ENCODE measurements around the gene MRPL32. TPM values are rescaled to one million over a fixed set of nuclear protein-coding genes. Genes with fewer than 3 reads are reported as not detected.

Gene MRPL32
- total and polyA plus RNA-seq, 2 of the 13 experiments (the other 11 are each of a cell fraction or from before 2014, with no cell fraction given) = 39.0 to 81.2 TPM

DNA sequence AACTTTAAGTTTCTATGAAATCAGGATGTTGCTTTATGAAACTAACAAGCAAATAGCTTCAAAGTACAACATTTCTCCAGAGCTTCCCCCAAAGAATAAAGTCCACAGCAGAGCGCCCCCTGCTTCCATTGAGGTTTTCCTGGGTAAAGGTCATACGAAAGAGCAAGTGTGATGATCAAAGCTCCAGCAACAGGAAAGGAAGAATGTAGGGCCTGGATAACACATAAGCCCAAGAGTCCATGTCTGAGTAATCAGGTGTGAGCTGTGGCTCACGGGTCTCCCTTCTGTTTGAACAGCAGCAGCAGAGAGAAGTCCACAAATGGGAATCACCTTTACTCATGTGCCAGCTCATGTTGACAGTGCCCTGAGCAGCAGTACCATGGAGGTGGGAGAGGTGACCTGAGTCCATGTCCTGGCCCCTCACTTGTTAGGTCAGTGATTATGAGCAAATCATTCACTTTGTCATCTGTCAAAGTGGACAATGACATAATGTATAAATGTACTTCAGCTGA is 50.5 kb downstream of the MRPL32 start (continued):
- TF ChIP-seq ZNF572 (CRISPR knock-in tag; IDR thresholded peaks at IDR 0.05) (no peak), FOSL1 (CRISPR knock-in tag; IDR thresholded peaks at IDR 0.05; ENCODE audit: borderline replicate concordance) (peak; percentile 27; the same call in 1 of the 2 replicates), ZNF530 (CRISPR knock-in tag; IDR thresholded peaks at IDR 0.05; ENCODE audit: low read depth) (no peak), SETDB1 (CRISPR knock-in tag; IDR thresholded peaks at IDR 0.05; ENCODE audit: borderline replicate concordance) (no peak), ONECUT2 (CRISPR knock-in tag; IDR thresholded peaks at IDR 0.05) (no peak), HDAC1 (CRISPR knock-in tag; IDR thresholded peaks at IDR 0.05) (peak; percentile 34; the same call in 1 of the 2 replicates), ZFP1 (CRISPR knock-in tag; IDR thresholded peaks at IDR 0.05) (no peak), ZNF749 (CRISPR knock-in tag; IDR thresholded peaks at IDR 0.05; ENCODE audit: borderline replicate concordance) (no peak), HDAC2 (CRISPR knock-in tag; IDR thresholded peaks at IDR 0.05) (peak; percentile 45; the same call in 1 of the 2 replicates), ZNF496 (CRISPR knock-in tag; IDR thresholded peaks at IDR 0.05; ENCODE audit: insufficient replicate concordance) (no peak), ZFP62 (CRISPR knock-in tag; IDR thresholded peaks at IDR 0.05) (no peak), HMG20B (CRISPR knock-in tag; conservative IDR thresholded peaks at IDR 0.05) (no peak), ZBTB1 (CRISPR knock-in tag; IDR thresholded peaks at IDR 0.05; ENCODE audit: borderline replicate concordance) (no peak), SALL1 (CRISPR knock-in tag; IDR thresholded peaks at IDR 0.05) (peak; percentile 96), ARHGAP35 (CRISPR knock-in tag; IDR thresholded peaks at IDR 0.05; ENCODE audit: borderline replicate concordance) (no peak), ZNF124 (CRISPR knock-in tag; IDR thresholded peaks at IDR 0.05) (no peak), ZNF335 (CRISPR knock-in tag; IDR thresholded peaks at IDR 0.05) (no peak)
- TF ChIP-seq, protein P1, sequence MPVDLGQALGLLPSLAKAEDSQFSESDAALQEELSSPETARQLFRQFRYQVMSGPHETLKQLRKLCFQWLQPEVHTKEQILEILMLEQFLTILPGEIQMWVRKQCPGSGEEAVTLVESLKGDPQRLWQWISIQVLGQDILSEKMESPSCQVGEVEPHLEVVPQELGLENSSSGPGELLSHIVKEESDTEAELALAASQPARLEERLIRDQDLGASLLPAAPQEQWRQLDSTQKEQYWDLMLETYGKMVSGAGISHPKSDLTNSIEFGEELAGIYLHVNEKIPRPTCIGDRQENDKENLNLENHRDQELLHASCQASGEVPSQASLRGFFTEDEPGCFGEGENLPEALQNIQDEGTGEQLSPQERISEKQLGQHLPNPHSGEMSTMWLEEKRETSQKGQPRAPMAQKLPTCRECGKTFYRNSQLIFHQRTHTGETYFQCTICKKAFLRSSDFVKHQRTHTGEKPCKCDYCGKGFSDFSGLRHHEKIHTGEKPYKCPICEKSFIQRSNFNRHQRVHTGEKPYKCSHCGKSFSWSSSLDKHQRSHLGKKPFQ (CRISPR knock-in tag; IDR thresholded peaks at IDR 0.05; ENCODE audit: insufficient replicate concordance) = peak; percentile 95
- TF ChIP-seq, protein P2, sequence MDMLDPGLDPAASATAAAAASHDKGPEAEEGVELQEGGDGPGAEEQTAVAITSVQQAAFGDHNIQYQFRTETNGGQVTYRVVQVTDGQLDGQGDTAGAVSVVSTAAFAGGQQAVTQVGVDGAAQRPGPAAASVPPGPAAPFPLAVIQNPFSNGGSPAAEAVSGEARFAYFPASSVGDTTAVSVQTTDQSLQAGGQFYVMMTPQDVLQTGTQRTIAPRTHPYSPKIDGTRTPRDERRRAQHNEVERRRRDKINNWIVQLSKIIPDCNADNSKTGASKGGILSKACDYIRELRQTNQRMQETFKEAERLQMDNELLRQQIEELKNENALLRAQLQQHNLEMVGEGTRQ (IDR thresholded peaks at IDR 0.05; ENCODE audit: low read depth, low read length) = no peak
- TF ChIP-seq, protein P2 (CRISPR knock-in tag; IDR thresholded peaks at IDR 0.05; ENCODE audit: borderline replicate concordance) = no peak
- TF ChIP-seq, protein P3, sequence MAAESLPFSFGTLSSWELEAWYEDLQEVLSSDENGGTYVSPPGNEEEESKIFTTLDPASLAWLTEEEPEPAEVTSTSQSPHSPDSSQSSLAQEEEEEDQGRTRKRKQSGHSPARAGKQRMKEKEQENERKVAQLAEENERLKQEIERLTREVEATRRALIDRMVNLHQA (CRISPR knock-in tag; IDR thresholded peaks at IDR 0.05) = no peak
- TF ChIP-seq, protein P4, sequence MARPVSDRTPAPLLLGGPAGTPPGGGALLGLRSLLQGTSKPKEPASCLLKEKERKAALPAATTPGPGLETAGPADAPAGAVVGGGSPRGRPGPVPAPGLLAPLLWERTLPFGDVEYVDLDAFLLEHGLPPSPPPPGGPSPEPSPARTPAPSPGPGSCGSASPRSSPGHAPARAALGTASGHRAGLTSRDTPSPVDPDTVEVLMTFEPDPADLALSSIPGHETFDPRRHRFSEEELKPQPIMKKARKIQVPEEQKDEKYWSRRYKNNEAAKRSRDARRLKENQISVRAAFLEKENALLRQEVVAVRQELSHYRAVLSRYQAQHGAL (CRISPR knock-in tag; IDR thresholded peaks at IDR 0.05; ENCODE audit: not compliant biosample characterization) = no peak
- TF ChIP-seq, protein P5, sequence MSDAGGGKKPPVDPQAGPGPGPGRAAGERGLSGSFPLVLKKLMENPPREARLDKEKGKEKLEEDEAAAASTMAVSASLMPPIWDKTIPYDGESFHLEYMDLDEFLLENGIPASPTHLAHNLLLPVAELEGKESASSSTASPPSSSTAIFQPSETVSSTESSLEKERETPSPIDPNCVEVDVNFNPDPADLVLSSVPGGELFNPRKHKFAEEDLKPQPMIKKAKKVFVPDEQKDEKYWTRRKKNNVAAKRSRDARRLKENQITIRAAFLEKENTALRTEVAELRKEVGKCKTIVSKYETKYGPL (CRISPR knock-in tag; IDR thresholded peaks at IDR 0.05) = no peak
- TF ChIP-seq, protein P6, sequence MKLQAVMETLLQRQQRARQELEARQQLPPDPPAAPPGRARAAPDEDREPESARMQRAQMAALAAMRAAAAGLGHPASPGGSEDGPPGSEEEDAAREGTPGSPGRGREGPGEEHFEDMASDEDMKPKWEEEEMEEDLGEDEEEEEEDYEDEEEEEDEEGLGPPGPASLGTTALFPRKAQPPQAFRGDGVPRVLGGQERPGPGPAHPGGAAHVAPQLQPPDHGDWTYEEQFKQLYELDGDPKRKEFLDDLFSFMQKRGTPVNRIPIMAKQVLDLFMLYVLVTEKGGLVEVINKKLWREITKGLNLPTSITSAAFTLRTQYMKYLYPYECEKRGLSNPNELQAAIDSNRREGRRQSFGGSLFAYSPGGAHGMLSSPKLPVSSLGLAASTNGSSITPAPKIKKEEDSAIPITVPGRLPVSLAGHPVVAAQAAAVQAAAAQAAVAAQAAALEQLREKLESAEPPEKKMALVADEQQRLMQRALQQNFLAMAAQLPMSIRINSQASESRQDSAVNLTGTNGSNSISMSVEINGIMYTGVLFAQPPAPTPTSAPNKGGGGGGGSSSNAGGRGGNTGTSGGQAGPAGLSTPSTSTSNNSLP (IDR thresholded peaks at IDR 0.05; ENCODE audit: low read depth, low read length) = peak; percentile 74
